HepG2 (cell line): ENCODE measurements around the gene UST. TPM values are rescaled to one million over a fixed set of nuclear protein-coding genes. Genes with fewer than 3 reads are reported as not detected.
A peak's percentile ranks its signal among the peaks of the same experiment; 100 is the strongest.

ENCODE experiments used
- ETS1 ChIP-seq: sonication (generic); formaldehyde crosslinking; IDR thresholded peaks from 2 replicates; pipeline ENCODE4 v1.4.0; 2020; ENCODE audit warnings: missing genetic modification reagents
- FOXO4 ChIP-seq: sonication (generic); formaldehyde crosslinking; conservative IDR thresholded peaks from 2 replicates; pipeline ENCODE4 v1.8.1; 2023; ENCODE audit warnings: missing genetic modification reagents
- GABPB1 ChIP-seq: IDR thresholded peaks from 2 replicates; pipeline ENCODE4 v1.6.1; 2016; ENCODE audit warnings: mild to moderate bottlenecking, missing genetic modification reagents, moderate library complexity, missing compliant biosample characterization
- GPN1 ChIP-seq: sonication (generic); formaldehyde crosslinking; IDR thresholded peaks from 2 replicates; pipeline ENCODE4 v1.5.1; 2020; ENCODE audit warnings: missing genetic modification reagents, borderline replicate concordance
- NFE2 ChIP-seq: sonication (generic); formaldehyde crosslinking; IDR thresholded peaks from 2 replicates; pipeline ENCODE4 v1.4.0; 2020; ENCODE audit warnings: missing genetic modification reagents
- NFIC ChIP-seq: IDR thresholded peaks from 2 replicates; pipeline ENCODE4 v1.6.1; 2012; ENCODE audit warnings: mild to moderate bottlenecking, low read length, inconsistent platforms
- NKX3-1 ChIP-seq: sonication (generic); formaldehyde crosslinking; IDR thresholded peaks from 2 replicates; pipeline ENCODE4 v1.5.0; 2020; ENCODE audit warnings: missing genetic modification reagents
- PHF20 ChIP-seq: sonication (generic); formaldehyde crosslinking; IDR thresholded peaks from 2 replicates; pipeline ENCODE4 v1.5.0; 2020; ENCODE audit warnings: mild to moderate bottlenecking, missing genetic modification reagents
- RARA ChIP-seq: IDR thresholded peaks from 2 replicates; pipeline ENCODE4 v1.6.1; 2016; ENCODE audit warnings: missing genetic modification reagents, missing compliant biosample characterization
- RBFOX2 ChIP-seq: fragments of 200-400 bp; formaldehyde crosslinking; IDR thresholded peaks from 2 replicates; pipeline ENCODE4 v1.6.1; 2017; ENCODE audit warnings: low read depth, mild to moderate bottlenecking, low read length
- SKIL ChIP-seq: sonication (generic); formaldehyde crosslinking; IDR thresholded peaks from 2 replicates; pipeline ENCODE4 v1.8.0; 2022; ENCODE audit warnings: missing genetic modification reagents, mild to moderate bottlenecking, moderate library complexity, borderline replicate concordance
- SNAI1 ChIP-seq: sonication (generic); formaldehyde crosslinking; IDR thresholded peaks from 2 replicates; pipeline ENCODE4 v1.5.0; 2020; ENCODE audit warnings: mild to moderate bottlenecking, missing genetic modification reagents, borderline replicate concordance
- THYN1 ChIP-seq: sonication (generic); formaldehyde crosslinking; IDR thresholded peaks from 2 replicates; pipeline ENCODE4 v1.8.1; 2023; ENCODE audit warnings: low read depth, mild to moderate bottlenecking, moderate library complexity, missing genetic modification reagents, borderline replicate concordance
- ZNF274 ChIP-seq: sonication (generic); formaldehyde crosslinking; IDR thresholded peaks from 2 replicates; pipeline ENCODE4 v1.5.1; 2020; ENCODE audit warnings: mild to moderate bottlenecking, missing genetic modification reagents
- ZNF275 ChIP-seq: sonication (generic); formaldehyde crosslinking; IDR thresholded peaks from 2 replicates; pipeline ENCODE4 v1.8.0; 2022; ENCODE audit warnings: missing genetic modification reagents, mild to moderate bottlenecking, inconsistent platforms, borderline replicate concordance
- ZNF33A ChIP-seq: sonication (generic); formaldehyde crosslinking; IDR thresholded peaks from 2 replicates; pipeline ENCODE4 v1.5.1; 2020; ENCODE audit warnings: missing genetic modification reagents, mild to moderate bottlenecking, moderate library complexity, borderline replicate concordance
- ZNF460 ChIP-seq: sonication (generic); formaldehyde crosslinking; IDR thresholded peaks from 2 replicates; pipeline ENCODE4 v1.5.1; 2020; ENCODE audit warnings: missing genetic modification reagents, mild to moderate bottlenecking, borderline replicate concordance
- ZNF496 ChIP-seq: sonication (generic); formaldehyde crosslinking; IDR thresholded peaks from 2 replicates; pipeline ENCODE4 v1.8.1; 2023; ENCODE audit warnings: mild to moderate bottlenecking, moderate library complexity, missing genetic modification reagents; ENCODE audit not compliant: insufficient replicate concordance
- ZNF512 ChIP-seq: sonication (generic); formaldehyde crosslinking; IDR thresholded peaks from 2 replicates; pipeline ENCODE4 v1.4.0; 2020; ENCODE audit warnings: mild to moderate bottlenecking, missing genetic modification reagents
- ZNF607 ChIP-seq: sonication (generic); formaldehyde crosslinking; IDR thresholded peaks from 2 replicates; pipeline ENCODE4 v1.5.1; 2020; ENCODE audit warnings: missing genetic modification reagents, mild to moderate bottlenecking, borderline replicate concordance
- ZNF670 ChIP-seq: sonication (generic); formaldehyde crosslinking; IDR thresholded peaks from 2 replicates; pipeline ENCODE4 v1.8.0; 2022; ENCODE audit warnings: mild to moderate bottlenecking, missing genetic modification reagents, borderline replicate concordance
- polyA plus RNA-seq, 8 experiments: library from polyadenylated mRNA; depleted of rRNA in 3 of 8; stranded (reverse) in 7 of 8; unstranded in 1 of 8; fragments of >200 nt; fragmentation: Illumina TruSeq in 4 of 8; extraction: Trizol in 4 of 8; gene quantifications; 2 replicates each; pipeline versions ENCODE4 v1.2.1 to v1.2.3, GENCODE V29; 2011 to 2016; ENCODE audit warnings: low read depth in 4 of 8, missing spikeins in 1 of 8, mixed read lengths in 1 of 8; ENCODE audit not compliant: insufficient read depth in 1 of 8
- total RNA-seq, 5 experiments: library from RNA; depleted of rRNA; stranded (reverse); fragments of >200 nt; fragmentation: Illumina TruSeq; extraction: Trizol; gene quantifications; 2 replicates each; pipeline ENCODE4 v1.2.3, GENCODE V29; 2016; ENCODE audit warnings: low read depth in 1 of 5

Gene UST
- total and polyA plus RNA-seq, 2 of the 13 experiments (the other 11 are each of a cell fraction or from before 2014, with no cell fraction given): 0.27 TPM; not detected in 1

GRCh38 chr6:148947621-148948444, 201.0 kb downstream of the UST start (continued):
- TF ChIP-seq SKIL (CRISPR knock-in tag): no peak
- TF ChIP-seq ZNF496 (CRISPR knock-in tag): no peak
- TF ChIP-seq ZNF512 (CRISPR knock-in tag): no peak
- TF ChIP-seq ZNF460: no peak
- TF ChIP-seq NFIC: no peak
- TF ChIP-seq NFE2: no peak
- no peak for TF ChIP-seq SNAI1 (CRISPR knock-in tag)
- TF ChIP-seq ZNF670 (CRISPR knock-in tag): no peak
- TF ChIP-seq GPN1: no peak
- TF ChIP-seq THYN1 (CRISPR knock-in tag): no peak
- no peak for TF ChIP-seq ZNF607 (CRISPR knock-in tag)
- peak; percentile 27; the same call in 1 of the 2 replicates for TF ChIP-seq GABPB1 (CRISPR knock-in tag)
- TF ChIP-seq NKX3-1 (CRISPR knock-in tag): no peak
- TF ChIP-seq RARA (CRISPR knock-in tag): 0 out of 2 replicates have a peak, but pooled peaks have one; percentile 6
- no peak for TF ChIP-seq ZNF33A
- no peak for TF ChIP-seq PHF20 (CRISPR knock-in tag)
- TF ChIP-seq RBFOX2: no peak
- TF ChIP-seq ZNF274 (CRISPR knock-in tag): no peak
- no peak for TF ChIP-seq ZNF275 (CRISPR knock-in tag)
- TF ChIP-seq ETS1 (CRISPR knock-in tag): no peak
- no peak for TF ChIP-seq FOXO4 (CRISPR knock-in tag)
